GM12865 (cell line): ENCODE data around the gene NFIX.
A peak's percentile ranks its signal among the peaks of the same experiment; 100 is the strongest.

Experiments used
- DNase-seq: peaks from one replicate; pipeline ENCODE4 v3.0.0; 2010; ENCODE audit warnings: low read depth
- H3K4me3 ChIP-seq: 2 replicates; pipeline ENCODE4 v1.5.1; 2011; ENCODE audit warnings: mild to moderate bottlenecking, low read depth, low read length, control low read depth
- CTCF ChIP-seq: IDR thresholded peaks from 2 replicates; pipeline ENCODE4 v1.5.1; 2011; ENCODE audit warnings: low read length, control low read depth, low read depth, inconsistent platforms; ENCODE audit not compliant: insufficient read depth; ENCODE audit errors: missing control alignments

NFIX gene

GRCh38 chr19:13091400-13092157 is 96.3 kb downstream of the NFIX start:
- H3K4me3 ChIP-seq: no peak overlapping the region
- DNase-seq: no peak
- TF ChIP-seq CTCF: no peak

GRCh38 chr19:13092158-13092543 is 96.9 kb downstream of the NFIX start:
- no peak for TF ChIP-seq CTCF
- no peak overlapping the region for H3K4me3 ChIP-seq

GRCh38 chr19:13092606-13093235 is 97.4 kb downstream of the NFIX start:
- TF ChIP-seq CTCF: no peak
- no peak for DNase-seq
- no peak overlapping the region for H3K4me3 ChIP-seq

More at GRCh38 chr19:13092158-13092543, 96.9 kb downstream of the NFIX start:
- DNase-seq: no peak

- no peak overlapping the region for H3K4me3 ChIP-seq
- TF ChIP-seq CTCF: peak; percentile 95
- DNase-seq: peak; percentile 87
These were observed 98.3 kb downstream of the NFIX start for GRCh38 chr19:13093407-13094105.

GRCh38 chr19:13094106-13094504 is 98.8 kb downstream of the NFIX start:
- no peak for TF ChIP-seq CTCF
- H3K4me3 ChIP-seq: no peak overlapping the region

GRCh38 chr19:13094771-13095392 is 99.6 kb downstream of the NFIX start:
- no peak for DNase-seq
- H3K4me3 ChIP-seq: no peak overlapping the region
- no peak for TF ChIP-seq CTCF

More at GRCh38 chr19:13094106-13094504, 98.8 kb downstream of the NFIX start:
- DNase-seq: no peak
